OCI-M2 (cell line): ENCODE results near the gene NPAS2.

Experiments
- DNase-seq: peaks from one replicate; lab custom pipeline; 2025; ENCODE audit not compliant: unreplicated experiment; lab: John Stamatoyannopoulos, UW

The NPAS2 gene

GRCh38 chr2:100962366-100963025, 142.6 kb downstream of the NPAS2 start:
- no peak for DNase-seq

- DNase-seq = no peak
Measured at GRCh38 chr2:100963026-100963375, 143.1 kb downstream of the NPAS2 start.

GRCh38 chr2:100964222-100964621, 144.3 kb downstream of the NPAS2 start:
- DNase-seq = no peak

- no peak for DNase-seq
Measured at GRCh38 chr2:100964681-100965169, 144.8 kb downstream of the NPAS2 start.

- no peak for DNase-seq
Measured at GRCh38 chr2:100965596-100965995, 145.7 kb downstream of the NPAS2 start.

DNA sequence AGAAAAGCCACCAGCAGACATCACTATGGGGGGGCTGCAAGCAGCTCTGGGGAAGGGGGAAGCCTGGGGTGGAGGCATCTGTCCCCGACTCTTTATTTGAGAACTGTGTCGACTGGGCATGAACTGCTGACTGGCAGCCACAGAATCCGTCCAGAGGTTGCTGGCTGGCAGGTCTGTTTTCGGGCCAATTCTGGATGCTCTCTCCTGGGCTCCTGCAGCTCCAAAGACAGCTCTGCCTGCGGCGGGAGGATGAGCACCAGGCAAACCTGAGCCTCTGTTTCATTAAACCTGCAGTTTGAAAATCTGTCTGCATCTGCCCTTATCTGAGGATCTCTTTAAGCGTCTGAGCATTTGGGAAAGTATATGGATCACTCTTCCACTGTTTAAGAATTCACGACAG, 147.8 kb downstream of the NPAS2 start:
- no peak for DNase-seq

- no peak for DNase-seq
Measured at GRCh38 chr2:100968146-100969145, 148.5 kb downstream of the NPAS2 start.

- DNase-seq = no peak
Measured at GRCh38 chr2:100969998-100970397, 150.1 kb downstream of the NPAS2 start.

DNA sequence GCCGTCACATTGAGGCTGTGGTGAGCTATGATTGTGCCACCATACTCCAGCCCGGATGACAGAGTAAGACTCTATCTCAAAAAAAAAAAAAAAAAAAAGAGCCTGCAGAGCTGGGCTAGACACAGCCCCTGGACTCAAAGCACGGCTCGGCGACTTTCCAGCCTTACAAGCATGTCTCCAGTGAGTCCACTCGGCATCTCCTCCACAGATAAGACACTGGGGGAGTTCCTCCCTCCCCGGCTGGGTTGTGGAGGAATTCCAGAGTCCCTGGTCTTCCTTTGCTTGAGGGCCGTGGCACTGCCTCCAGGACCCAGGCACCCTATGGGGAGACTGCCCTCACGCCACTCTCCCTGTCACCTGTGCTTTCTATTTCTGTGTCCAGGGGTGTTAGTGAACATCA, 151.3 kb downstream of the NPAS2 start:
- DNase-seq = no peak

GRCh38 chr2:100972452-100972851, 152.5 kb downstream of the NPAS2 start:
- no peak for DNase-seq

- no peak for DNase-seq
Measured at GRCh38 chr2:100974712-100975520, 155.0 kb downstream of the NPAS2 start.

GRCh38 chr2:100975521-100975785, 155.5 kb downstream of the NPAS2 start:
- no peak for DNase-seq

- DNase-seq = no peak
Measured at GRCh38 chr2:100976061-100976460, 156.1 kb downstream of the NPAS2 start.

DNA sequence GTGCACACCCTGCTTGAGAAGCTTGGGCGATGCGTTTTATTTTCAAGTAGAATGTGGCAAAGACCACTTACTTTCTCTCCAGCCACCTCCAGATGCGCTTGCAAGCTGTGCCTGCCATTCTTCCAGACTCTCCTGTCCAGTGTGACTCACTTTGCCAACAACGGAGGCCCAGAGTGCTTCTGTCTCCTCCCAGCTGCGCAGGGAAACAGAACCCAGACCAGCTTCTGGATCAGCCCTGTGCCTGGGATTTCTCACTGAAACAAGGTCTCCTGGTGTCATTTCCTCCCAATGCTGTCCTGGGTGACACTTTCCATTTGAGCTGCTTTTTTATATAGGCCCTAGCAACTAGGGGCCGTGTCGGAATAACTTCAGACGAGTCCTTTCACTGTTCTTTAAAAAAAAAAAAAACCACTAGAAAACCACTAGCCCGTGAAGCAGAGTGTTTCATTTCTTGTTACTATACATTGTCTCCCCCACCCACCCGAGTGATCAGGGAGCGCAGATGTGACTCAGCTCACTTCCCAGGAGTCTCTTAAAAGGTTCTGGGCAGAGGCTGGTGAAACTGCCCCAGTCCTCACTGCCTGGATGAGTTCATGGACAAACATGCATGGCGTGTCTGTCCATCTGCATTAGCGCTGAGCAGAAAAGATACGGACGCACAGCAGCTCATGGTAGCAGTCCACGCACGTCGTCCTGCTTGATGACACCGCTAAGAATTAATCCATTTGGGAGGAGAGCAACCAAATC, 156.9 kb downstream of the NPAS2 start:
- no peak for DNase-seq

DNA sequence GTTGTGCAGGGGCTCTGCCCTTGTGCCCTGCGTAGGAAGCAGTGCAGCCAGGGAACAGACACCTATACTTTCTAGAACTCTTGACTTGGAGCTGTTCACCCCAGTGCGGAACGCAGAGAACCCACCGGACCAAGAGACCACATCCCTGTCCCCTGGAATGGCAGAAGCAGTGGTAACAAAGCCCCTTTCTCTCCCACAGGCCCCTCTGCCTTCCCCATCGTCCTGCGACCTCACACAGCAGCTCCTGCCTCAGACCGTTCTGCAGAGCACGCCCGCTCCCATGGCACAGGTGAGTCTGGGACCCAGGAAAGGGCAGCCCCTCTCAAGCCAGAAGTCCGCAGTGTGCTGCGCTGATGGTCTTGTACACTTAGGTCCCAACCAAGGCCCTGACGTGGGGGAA, 157.6 kb downstream of the NPAS2 start:
- no peak for DNase-seq

- no peak for DNase-seq
Measured at GRCh38 chr2:100978582-100979191, 158.7 kb downstream of the NPAS2 start.

- no peak for DNase-seq
Measured at GRCh38 chr2:100980046-100980445, 160.1 kb downstream of the NPAS2 start.

GRCh38 chr2:100981011-100981410, 161.1 kb downstream of the NPAS2 start:
- no peak for DNase-seq

DNA sequence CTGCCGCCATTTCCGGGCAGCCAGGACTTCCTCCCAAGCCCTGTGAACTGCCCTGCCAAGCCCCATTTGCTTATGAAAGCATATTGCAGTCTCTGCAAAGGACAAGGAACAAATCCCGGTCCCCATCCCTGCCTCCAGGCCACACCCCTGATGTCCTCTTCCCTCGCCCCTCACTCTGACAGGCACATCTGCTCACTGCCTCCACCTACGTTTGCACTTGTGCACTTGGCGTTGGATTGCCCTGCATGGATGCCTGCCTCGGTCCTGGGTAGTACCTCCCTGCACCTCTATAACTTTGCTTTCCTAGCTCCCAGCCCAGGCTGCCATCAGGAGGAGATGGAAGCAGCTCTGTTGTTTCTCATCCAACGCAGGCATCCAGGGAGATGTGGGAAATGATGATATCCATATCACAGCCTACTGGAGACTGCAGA, 162.5 kb downstream of the NPAS2 start:
- DNase-seq = no peak

DNA sequence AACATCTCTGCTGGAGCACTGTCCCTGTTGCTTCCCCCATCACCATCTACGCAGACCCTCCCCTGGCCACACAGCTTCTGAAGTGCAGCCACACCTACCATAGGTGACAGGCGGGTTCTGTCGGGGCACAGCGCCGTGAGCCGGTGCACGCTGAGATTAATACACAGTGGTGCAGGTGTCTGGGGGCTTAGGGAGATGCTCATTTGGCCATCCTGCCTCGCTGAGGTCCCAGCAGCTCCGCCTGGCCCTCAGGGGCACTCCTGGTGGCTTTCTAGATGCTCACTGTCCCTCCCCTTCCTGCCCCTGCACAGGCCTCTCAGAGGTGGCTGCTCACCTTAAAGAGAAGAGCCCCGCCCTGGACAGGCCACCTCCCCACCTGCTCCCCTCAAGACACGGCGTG, 163.3 kb downstream of the NPAS2 start:
- no peak for DNase-seq
